Endothelial cell of umbilical vein (primary cell): ENCODE data around the gene COL15A1. TPM values are rescaled to one million over a fixed set of nuclear protein-coding genes. Genes with fewer than 3 reads are reported as not detected.

Experiments used
- BruUV-seq: library from RNA; stranded (reverse); fragments of 400-500 nt; replicated peaks from 2 replicates; lab custom pipeline; 2021; lab: Mats Ljungman, UMichigan
- CTCF ChIA-PET: fragments of 300-600, 350-600 bp; sonication (Branson Sonifier 250); formaldehyde crosslinking; loops from one replicate; lab custom pipeline; 2021; ENCODE audit warnings: antibody characterized with exemption, inconsistent platforms; lab: Charles Lee
- POLR2A ChIA-PET: fragments of 300-600, 350-600 bp; sonication (Branson Sonifier 250); formaldehyde crosslinking; loops from one replicate; lab custom pipeline; 2021; ENCODE audit warnings: antibody characterized with exemption, inconsistent platforms; lab: Charles Lee
- DNase-seq: peaks from one replicate; pipeline ENCODE4 v3.0.0-alpha.2; 2011; ENCODE audit warnings: low read depth, low spot score
- FAIRE-seq: peaks from 2 replicates; lab custom pipeline; 2011; peaks lifted over from hg19 to GRCh38; lab: Jason Lieb, UNC
- H2AFZ ChIP-seq: 2 replicates; pipeline ENCODE4 v1.6.0; 2012; ENCODE audit warnings: low read depth, low read length, control low read depth, inconsistent platforms
- H3K27ac ChIP-seq: 2 replicates; pipeline ENCODE4 v1.5.1; 2011; ENCODE audit warnings: low read depth, mild to moderate bottlenecking, control low read depth, low read length, moderate library complexity; ENCODE audit not compliant: insufficient read depth
- H3K27me3 ChIP-seq, 2 experiments: 2 replicates each; pipeline versions ENCODE4 v1.6.0 to v1.6.1; 2011; ENCODE audit warnings: low read length in 2 of 2, mixed read lengths in 1 of 2; ENCODE audit not compliant: control insufficient read depth in 2 of 2, insufficient read depth in 2 of 2
- H3K36me3 ChIP-seq, 2 experiments: 2 replicates in 1 of 2; 3 replicates in 1 of 2; pipeline ENCODE4 v1.5.1; 2011; ENCODE audit warnings: low read length in 2 of 2, mild to moderate bottlenecking in 1 of 2, moderate library complexity in 1 of 2; ENCODE audit not compliant: control insufficient read depth in 2 of 2, insufficient read depth in 2 of 2; ENCODE audit errors: extremely low read depth in 1 of 2
- H3K4me1 ChIP-seq: 3 replicates; pipeline ENCODE4 v1.5.1; 2011; ENCODE audit warnings: mild to moderate bottlenecking, low read length; ENCODE audit not compliant: control insufficient read depth, insufficient read depth; ENCODE audit errors: extremely low read depth
- H3K4me2 ChIP-seq: 2 replicates; pipeline ENCODE4 v1.6.1; 2011; ENCODE audit warnings: low read length, control low read depth, mixed read lengths; ENCODE audit not compliant: insufficient read depth
- H3K4me3 ChIP-seq, 3 experiments: fragments of 200-600 bp in 1 of 3; sonication (generic), shearing (Covaris generic) in 1 of 3; replicated peaks in 1 of 3; 2 replicates each; pipeline ENCODE4 v1.5.1; 2011 to 2016; ENCODE audit warnings: control low read depth in 3 of 3, low read length in 3 of 3, mild to moderate bottlenecking in 2 of 3, inconsistent platforms in 1 of 3, low read depth in 1 of 3, moderate library complexity in 1 of 3; ENCODE audit not compliant: insufficient read depth in 1 of 3
- H3K79me2 ChIP-seq: 2 replicates; pipeline ENCODE4 v1.6.0; 2012; ENCODE audit warnings: low read length, inconsistent platforms; ENCODE audit not compliant: control insufficient read depth, insufficient read depth
- H3K9ac ChIP-seq: replicated peaks from 2 replicates; pipeline ENCODE3; 2011; ENCODE audit warnings: low read length, control low read depth; ENCODE audit not compliant: insufficient read depth; ENCODE audit errors: extremely low read depth
- H3K9me1 ChIP-seq: replicated peaks from 3 replicates; pipeline ENCODE4 v1.6.0; 2011; ENCODE audit warnings: mild to moderate bottlenecking, low read length; ENCODE audit not compliant: control insufficient read depth, insufficient read depth; ENCODE audit errors: extremely low read depth
- H3K9me3 ChIP-seq: replicated peaks from 2 replicates; pipeline ENCODE4 v1.5.1; 2012; ENCODE audit warnings: low read length, inconsistent platforms; ENCODE audit not compliant: control insufficient read depth, insufficient read depth
- H4K20me1 ChIP-seq: replicated peaks from 2 replicates; pipeline ENCODE3; 2011; ENCODE audit warnings: mild to moderate bottlenecking, low read length; ENCODE audit not compliant: control insufficient read depth, insufficient read depth; ENCODE audit errors: extremely low read depth
- CTCF ChIP-seq, 2 donors: IDR thresholded peaks; 1 replicate in 1 of 2; 2 replicates in 1 of 2; pipeline ENCODE4 v1.5.1; 2011; ENCODE audit warnings: low read length in 2 of 2, mild to moderate bottlenecking in 2 of 2, moderate library complexity in 2 of 2, control low read depth in 1 of 2, inconsistent platforms in 1 of 2, low read depth in 1 of 2; ENCODE audit not compliant: insufficient read depth in 1 of 2; ENCODE audit errors: extremely low read depth in 1 of 2
- EZH2 ChIP-seq: IDR thresholded peaks from 2 replicates; pipeline ENCODE4 v1.6.1; 2012; ENCODE audit warnings: borderline replicate concordance, low read depth, mild to moderate bottlenecking, moderate library complexity, low read length, inconsistent platforms; ENCODE audit not compliant: severe bottlenecking
- FOS ChIP-seq: IDR thresholded peaks from 2 replicates; pipeline ENCODE4 v1.6.1; 2011; ENCODE audit warnings: mild to moderate bottlenecking, low read length, moderate library complexity, borderline replicate concordance; ENCODE audit not compliant: insufficient read depth
- GATA2 ChIP-seq: IDR thresholded peaks from 2 replicates; pipeline ENCODE4 v1.7.0; 2011; ENCODE audit warnings: low read depth, mild to moderate bottlenecking, moderate library complexity, mixed read lengths, low read length; ENCODE audit not compliant: insufficient read length, insufficient read depth
- JUN ChIP-seq: IDR thresholded peaks from 2 replicates; pipeline ENCODE4 v1.6.1; 2011; ENCODE audit warnings: borderline replicate concordance, low read depth; ENCODE audit not compliant: insufficient read length, insufficient read depth
- MAX ChIP-seq: IDR thresholded peaks from 2 replicates; pipeline ENCODE4 v1.6.1; 2011; ENCODE audit not compliant: insufficient read depth, insufficient read length
- MYC ChIP-seq: IDR thresholded peaks from one replicate; pipeline ENCODE4 v1.6.1; 2011; ENCODE audit warnings: mild to moderate bottlenecking, low read depth, low read length
- POLR2AphosphoS5 ChIP-seq: IDR thresholded peaks from 2 replicates; pipeline ENCODE4 v1.6.1; 2012; ENCODE audit warnings: low read depth, mild to moderate bottlenecking, control low read depth, low read length, moderate library complexity; ENCODE audit not compliant: insufficient read depth
- dilution Hi-C: fragments of 300-500 bp; cut with MboI; formaldehyde crosslinking; loops from one replicate; pipeline ENCODE4 v1.15.0; 2019; ENCODE audit warnings: low sequenced_read_pairs; ENCODE audit not compliant: extremely low pct_ligation_motif_present
- intact Hi-C: fragments of 100-400 bp; cut with micrococcal nuclease; formaldehyde crosslinking; loops from one replicate; pipeline ENCODE4 v1.10.0; 2022
- polyA plus RNA-seq, 4 experiments: library from polyadenylated mRNA; depleted of rRNA in 3 of 4; stranded (reverse) in 3 of 4; unstranded in 1 of 4; fragments of >200 nt; gene quantifications; 2 replicates each; pipeline versions ENCODE4 v1.2.1 to v1.2.3, GENCODE V29; 2011 to 2012; ENCODE audit warnings: missing spikeins in 1 of 4
- total RNA-seq: library from RNA; stranded (reverse); gene quantifications from 2 replicates; pipeline ENCODE4 v1.2.3, GENCODE V29; 2021

Gene COL15A1
- total and polyA plus RNA-seq, 2 donors (not counting 3 experiments of a cell fraction or from before 2014, with no cell fraction given), result not detected

GRCh38 chr9:99051851-99052250, 108.1 kb downstream of the COL15A1 start:
- BruUV-seq, result no TSS peak
- Histone ChIP-seq H4K20me1 (no peaks in the 10 kb centered on the region), H3K9me1 (no peaks in the 10 kb centered on the region), H3K4me3 (no peak overlapping the region), H2AFZ (no peak overlapping the region), H3K79me2 (no peaks in the 10 kb centered on the region), H3K4me1 (no peaks in the 10 kb centered on the region), H3K36me3 (no peaks in the 10 kb centered on the region), H3K4me2 (no peak overlapping the region), H3K27me3 (peaks cover 0 to 2% of the 10 kb centered on the region in 2 experiments), H3K9me3 (no peaks in the 10 kb centered on the region), H3K9ac (no peak overlapping the region), H3K27ac (no peak overlapping the region)
- DNase-seq (no peak), FAIRE-seq (no peak)
- ChIA-PET POLR2A (no interaction called here), CTCF (no interaction called here)
- TF ChIP-seq GATA2 (no peak), EZH2 (no peak), CTCF (IDR thresholded peaks at IDR 0.05; ENCODE audit: extremely low read depth in 1 of 2, insufficient read depth in 1 of 2, low read depth in 1 of 2, low read length in 2 of 2) (no peak), POLR2AphosphoS5 (no peak), FOS (no peak), MAX (no peak), MYC (no peak), JUN (no peak)
- intact Hi-C loops, result no loop called here
- dilution Hi-C loops, result no loop called here
